Lower leg skin (tissue), 3 donors: ENCODE data around the gene KIF26B.

Experiments used
- POLR2A ChIP-seq, 2 donors: fragments of 450-650 bp; IDR thresholded peaks; one replicate each; pipeline ENCODE4 v1.6.1; 2016 to 2017; ENCODE audit warnings: antibody characterized with exemption in 2 of 2, mild to moderate bottlenecking in 1 of 2, moderate library complexity in 1 of 2
- TF ChIP-seq, protein P1 (sequence below), 3 donors: fragments of 450-650 bp; IDR thresholded peaks; one replicate each; pipeline ENCODE4 v1.5.1; 2016; ENCODE audit warnings: antibody characterized with exemption in 3 of 3, mild to moderate bottlenecking in 3 of 3, moderate library complexity in 2 of 3

- TF ChIP-seq, protein P1, sequence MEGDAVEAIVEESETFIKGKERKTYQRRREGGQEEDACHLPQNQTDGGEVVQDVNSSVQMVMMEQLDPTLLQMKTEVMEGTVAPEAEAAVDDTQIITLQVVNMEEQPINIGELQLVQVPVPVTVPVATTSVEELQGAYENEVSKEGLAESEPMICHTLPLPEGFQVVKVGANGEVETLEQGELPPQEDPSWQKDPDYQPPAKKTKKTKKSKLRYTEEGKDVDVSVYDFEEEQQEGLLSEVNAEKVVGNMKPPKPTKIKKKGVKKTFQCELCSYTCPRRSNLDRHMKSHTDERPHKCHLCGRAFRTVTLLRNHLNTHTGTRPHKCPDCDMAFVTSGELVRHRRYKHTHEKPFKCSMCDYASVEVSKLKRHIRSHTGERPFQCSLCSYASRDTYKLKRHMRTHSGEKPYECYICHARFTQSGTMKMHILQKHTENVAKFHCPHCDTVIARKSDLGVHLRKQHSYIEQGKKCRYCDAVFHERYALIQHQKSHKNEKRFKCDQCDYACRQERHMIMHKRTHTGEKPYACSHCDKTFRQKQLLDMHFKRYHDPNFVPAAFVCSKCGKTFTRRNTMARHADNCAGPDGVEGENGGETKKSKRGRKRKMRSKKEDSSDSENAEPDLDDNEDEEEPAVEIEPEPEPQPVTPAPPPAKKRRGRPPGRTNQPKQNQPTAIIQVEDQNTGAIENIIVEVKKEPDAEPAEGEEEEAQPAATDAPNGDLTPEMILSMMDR (IDR thresholded peaks at IDR 0.05), result no peak
- TF ChIP-seq POLR2A (IDR thresholded peaks at IDR 0.05), result no peak
These were observed 70.8 kb downstream of the KIF26B start for GRCh38 chr1:245225322-245226202.
